Stimulated activated CD8-positive, alpha-beta memory T cell treated with anti-CD3 and anti-CD28 coated beads, Interleukin-15, amount 100 ng/mL, for 4 hours (primary cell): ENCODE data around the gene RALGAPB.

Experiments
- DNase-seq, 2 donors: peaks; one replicate each; pipeline ENCODE4 v3.0.0-alpha.2; 2020; ENCODE audit warnings: low read depth in 2 of 2

The RALGAPB gene

GRCh38 chr20:38547288-38548085 lies 74.8 kb downstream of the RALGAPB start:
- no peak for DNase-seq

GRCh38 chr20:38548356-38549083 lies 75.9 kb downstream of the RALGAPB start:
- DNase-seq, result no peak

GRCh38 chr20:38550274-38550673 lies 77.6 kb downstream of the RALGAPB start:
- no peak for DNase-seq

GRCh38 chr20:38551056-38551626 lies 78.5 kb downstream of the RALGAPB start:
- no peak for DNase-seq

- DNase-seq, result no peak
Observed at GRCh38 chr20:38554986-38555385, 82.3 kb downstream of the RALGAPB start.

GRCh38 chr20:38555395-38555794 lies 82.8 kb downstream of the RALGAPB start:
- DNase-seq, result no peak

- no peak for DNase-seq
Observed at GRCh38 chr20:38557174-38557573, 84.5 kb downstream of the RALGAPB start.

GRCh38 chr20:38558596-38559360 lies 86.1 kb downstream of the RALGAPB start:
- no peak for DNase-seq

GRCh38 chr20:38559764-38560163 lies 87.1 kb downstream of the RALGAPB start:
- no peak for DNase-seq

- DNase-seq, result no peak
Observed at GRCh38 chr20:38563802-38564431, 91.3 kb downstream of the RALGAPB start.

- no peak for DNase-seq
Observed at GRCh38 chr20:38564680-38565079, 92.0 kb downstream of the RALGAPB start.

GRCh38 chr20:38566036-38566598 lies 93.5 kb downstream of the RALGAPB start:
- DNase-seq, result no peak

GRCh38 chr20:38569747-38570525 lies 97.3 kb downstream of the RALGAPB start:
- no peak for DNase-seq

- no peak for DNase-seq
Observed at GRCh38 chr20:38573413-38573812, 100.8 kb downstream of the RALGAPB start.

GRCh38 chr20:38579219-38579910 lies 106.7 kb downstream of the RALGAPB start:
- no peak for DNase-seq

GRCh38 chr20:38579921-38580320 lies 107.3 kb downstream of the RALGAPB start:
- no peak for DNase-seq

- no peak for DNase-seq
Observed at GRCh38 chr20:38581013-38581412, 108.4 kb downstream of the RALGAPB start, which contains the start of gene ADIG. Gene ADIG (plus strand): TSS chr20:38581197. CDS start chr20:38581251, 54 bp downstream.

GRCh38 chr20:38581830-38582358 lies 109.3 kb downstream of the RALGAPB start:
- no peak for DNase-seq

- DNase-seq, result no peak
Observed at GRCh38 chr20:38583306-38583705, 110.7 kb downstream of the RALGAPB start.
